HCT116 (cell line): ENCODE data around the gene ANAPC4. TPM values are rescaled to one million over a fixed set of nuclear protein-coding genes. Genes with fewer than 3 reads are reported as not detected.

Experiments used
- ATAC-seq: fragments of 200-7000 bp; cut with Tn5 transposase; 2 replicates; pipeline ENCODE4 v1.9.1; 2020; ENCODE audit warnings: mild to moderate bottlenecking, moderate library complexity
- BruUV-seq: library from RNA; stranded (reverse); fragments of 400-500 nt; replicated peaks from 2 replicates; lab custom pipeline; 2021; lab: Mats Ljungman, UMichigan
- CTCF ChIA-PET: fragments of 300-600 bp; sonication (Branson Sonifier 250); formaldehyde crosslinking; loops from one replicate; lab custom pipeline; 2021; ENCODE audit warnings: antibody characterized with exemption; lab: Charles Lee
- POLR2A ChIA-PET: fragments of 300-600, 350-600 bp; sonication (Branson Sonifier 250); formaldehyde crosslinking; loops from one replicate; lab custom pipeline; 2021; ENCODE audit warnings: antibody characterized with exemption; lab: Charles Lee
- RAD21 ChIA-PET, 2 experiments: fragments of 300-600 bp; sonication (Branson Sonifier 250); formaldehyde crosslinking; loops; one replicate each; lab custom pipeline; 2023; ENCODE audit warnings: low total read pairs in 2 of 2; ENCODE audit not compliant: uncharacterized antibody in 2 of 2, unreplicated experiment in 2 of 2, low non-redundant PET in 1 of 2; lab: Charles Lee
- DNase-seq: peaks from one replicate; pipeline ENCODE4 v3.0.0-alpha.2; 2010; ENCODE audit warnings: low read depth, low spot score
- H2AFZ ChIP-seq: fragments of 200-600 bp; shearing (Covaris generic), sonication (generic); 2 replicates; pipeline ENCODE4 v1.6.1; 2017; ENCODE audit warnings: low read depth, mixed run types, mixed read lengths, antibody characterized with exemption, low read length; ENCODE audit not compliant: poor library complexity, severe bottlenecking
- H3K27ac ChIP-seq: 2 replicates; pipeline ENCODE4 v1.5.1; 2012; ENCODE audit warnings: low read depth, low read length
- H3K27me3 ChIP-seq: fragments of 200-600 bp; sonication (generic); 2 replicates; pipeline ENCODE4 v1.6.1; 2016; ENCODE audit warnings: mixed run types, low read length, mixed read lengths; ENCODE audit not compliant: insufficient read depth
- H3K36me3 ChIP-seq, 2 experiments: fragments of 200-500 bp in 1 of 2; fragments of 200-600 bp in 1 of 2; sonication (Bioruptor generic) in 1 of 2; sonication (generic) in 1 of 2; 2 replicates each; pipeline versions ENCODE4 v1.5.1 to v1.6.1; 2014 to 2016; ENCODE audit warnings: low read length in 2 of 2, inconsistent platforms in 1 of 2, mixed read lengths in 1 of 2, mixed run types in 1 of 2; ENCODE audit not compliant: insufficient read depth in 2 of 2, control insufficient read depth in 1 of 2
- H3K4me1 ChIP-seq, 2 experiments: fragments of 200-600 bp in 1 of 2; sonication (generic) in 1 of 2; 2 replicates each; pipeline versions ENCODE4 v1.5.1 to v1.6.1; 2012 to 2017; ENCODE audit warnings: low read length in 2 of 2, inconsistent platforms in 1 of 2, mild to moderate bottlenecking in 1 of 2, mixed read lengths in 1 of 2, mixed run types in 1 of 2, moderate library complexity in 1 of 2; ENCODE audit not compliant: insufficient read depth in 2 of 2, control insufficient read depth in 1 of 2
- H3K4me2 ChIP-seq: fragments of 200-600 bp; sonication (generic); 2 replicates; pipeline ENCODE4 v1.6.1; 2017; ENCODE audit warnings: mixed run types, low read length, mixed read lengths
- H3K4me3 ChIP-seq, 2 experiments: fragments of 200-600 bp in 1 of 2; sonication (generic) in 1 of 2; replicated peaks in 1 of 2; 2 replicates each; pipeline ENCODE4 v1.5.1; 2011 to 2016; ENCODE audit warnings: low read length in 2 of 2, control low read depth in 1 of 2, low read depth in 1 of 2, mild to moderate bottlenecking in 1 of 2, mixed read lengths in 1 of 2, mixed run types in 1 of 2
- H3K79me2 ChIP-seq: fragments of 200-600 bp; sonication (generic); 2 replicates; pipeline ENCODE4 v1.6.1; 2017; ENCODE audit warnings: mild to moderate bottlenecking, mixed run types, low read length, moderate library complexity, mixed read lengths; ENCODE audit not compliant: insufficient read depth
- H3K9ac ChIP-seq: fragments of 200-600 bp; sonication (generic); 2 replicates; pipeline ENCODE4 v1.6.1; 2016; ENCODE audit warnings: low read length, mixed read lengths
- H3K9me2 ChIP-seq: fragments of 200-600 bp; sonication (generic), shearing (Covaris generic); 2 replicates; pipeline ENCODE4 v1.6.1; 2017; ENCODE audit warnings: mixed run types, mild to moderate bottlenecking, moderate library complexity; ENCODE audit not compliant: insufficient read depth
- H3K9me3 ChIP-seq, 2 experiments: fragments of 200-500 bp in 1 of 2; fragments of 200-600 bp in 1 of 2; sonication (Bioruptor generic) in 1 of 2; sonication (generic) in 1 of 2; 2 replicates each; pipeline ENCODE4 v1.6.1; 2014 to 2017; ENCODE audit warnings: low read length in 2 of 2, mixed read lengths in 2 of 2, inconsistent platforms in 1 of 2, low read depth in 1 of 2, mild to moderate bottlenecking in 1 of 2, mixed run types in 1 of 2, moderate library complexity in 1 of 2; ENCODE audit not compliant: control insufficient read depth in 1 of 2, insufficient read depth in 1 of 2
- H4K20me1 ChIP-seq: fragments of 200-600 bp; sonication (generic), shearing (Covaris generic); 2 replicates; pipeline ENCODE4 v1.6.1; 2017; ENCODE audit warnings: mixed run types, mild to moderate bottlenecking, moderate library complexity; ENCODE audit not compliant: insufficient read depth
- CEBPB ChIP-seq: IDR thresholded peaks from 2 replicates; pipeline ENCODE4 v1.6.1; 2012; ENCODE audit warnings: low read depth
- EZH2phosphoT487 ChIP-seq: fragments of 200-600 bp; IDR thresholded peaks from 2 replicates; pipeline ENCODE4 v1.6.1; 2018; ENCODE audit warnings: antibody characterized with exemption, borderline replicate concordance
- RAD21 ChIP-seq: IDR thresholded peaks from 2 replicates; pipeline ENCODE4 v1.6.1; 2012; ENCODE audit warnings: low read depth, mild to moderate bottlenecking
- SIN3A ChIP-seq: IDR thresholded peaks from 2 replicates; pipeline ENCODE4 v1.6.1; 2012; ENCODE audit warnings: low read depth
- SP1 ChIP-seq: IDR thresholded peaks from 2 replicates; pipeline ENCODE4 v1.6.1; 2012; ENCODE audit warnings: low read depth
- TCF7L2 ChIP-seq: IDR thresholded peaks from 2 replicates; pipeline ENCODE4 v1.7.0; 2011; ENCODE audit warnings: borderline replicate concordance, inconsistent platforms; ENCODE audit not compliant: insufficient read depth, insufficient read length; ENCODE audit errors: extremely low read depth
- ZFX ChIP-seq: fragments of 450-650 bp; IDR thresholded peaks from 2 replicates; pipeline ENCODE4 v1.6.1; 2017
- intact Hi-C: fragments of 100-400 bp; cut with micrococcal nuclease; formaldehyde crosslinking; loops from 2 replicates; pipeline ENCODE4 v1.10.0; 2022
- total RNA-seq: library from RNA; stranded (reverse); gene quantifications from one replicate; pipeline ENCODE4 v1.2.1, GENCODE V29; 2021; ENCODE audit not compliant: unreplicated experiment
- TF ChIP-seq, protein P1 (sequence below): IDR thresholded peaks from 2 replicates; pipeline ENCODE4 v1.6.1; 2012; ENCODE audit warnings: low read depth
- TF ChIP-seq, protein P2 (sequence below), 3 experiments: fragments of 200-600 bp in 1 of 3; sonication (generic) in 1 of 3; IDR thresholded peaks in 2 of 3; conservative IDR thresholded peaks in 1 of 3; 2 replicates each; pipeline ENCODE4 v1.5.1; 2012 to 2017; ENCODE audit warnings: low read depth in 2 of 3, low read length in 2 of 3, antibody characterized with exemption in 1 of 3, borderline replicate concordance in 1 of 3, control low read depth in 1 of 3, mild to moderate bottlenecking in 1 of 3, mixed read lengths in 1 of 3, mixed run types in 1 of 3, moderate library complexity in 1 of 3; ENCODE audit not compliant: insufficient read depth in 1 of 3
- TF ChIP-seq, protein P3 (sequence below): IDR thresholded peaks from 2 replicates; pipeline ENCODE4 v1.6.1; 2011; ENCODE audit warnings: mild to moderate bottlenecking, low read length, moderate library complexity; ENCODE audit not compliant: insufficient replicate concordance; ENCODE audit errors: extremely low read depth

ANAPC4 gene
- total RNA-seq, 1 experiment from 2014 or later, result 29.2 TPM

DNA sequence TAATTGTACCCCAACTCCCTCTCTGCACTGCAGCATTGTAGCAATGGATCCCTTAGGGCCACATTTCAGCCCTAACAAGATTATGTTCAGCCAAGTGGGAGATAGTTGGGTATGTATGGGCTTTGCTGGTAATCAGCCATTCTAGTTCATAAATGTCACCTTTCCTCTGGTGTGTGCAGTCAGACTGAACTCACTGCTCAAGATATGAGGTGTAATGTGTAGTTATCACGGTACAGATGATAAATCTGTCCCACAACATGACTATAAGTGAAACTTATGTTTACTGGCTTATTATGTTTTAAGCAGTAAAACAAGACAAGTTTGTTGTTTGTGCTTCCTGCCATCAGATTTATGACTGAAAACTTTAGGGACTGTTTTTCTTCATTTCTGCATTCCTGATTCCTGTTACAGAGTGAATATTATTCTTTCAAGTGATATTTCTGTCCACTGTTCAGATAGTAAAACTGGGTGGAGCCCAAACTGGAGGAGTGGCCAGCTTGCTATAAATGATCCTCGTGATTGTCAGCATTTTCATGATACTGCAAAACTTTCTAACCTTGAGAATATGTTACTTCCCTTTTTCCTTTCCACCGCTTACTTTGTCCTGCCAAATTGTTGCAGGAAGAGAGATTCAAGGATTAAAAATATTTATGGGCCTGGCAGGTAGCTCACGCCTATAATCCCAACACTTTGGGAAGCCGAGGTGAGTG lies 44.9 kb downstream of the ANAPC4 start:
- no peak overlapping the region for H3K4me3 ChIP-seq
- ChIA-PET POLR2A (no interaction called here), CTCF (interaction anchor here (1.3 kb wide), 1 partner anchor 18 kb away, joined by 4 read pairs; no protein-coding TSS in a partner anchor), RAD21 (no interaction called here)
- H3K9me3 ChIP-seq, result no peaks in the 10 kb centered on the region
- ATAC-seq (no peak), DNase-seq (no peak)
- H3K27ac ChIP-seq, result no peak overlapping the region
- BruUV-seq, result no TSS peak
- H3K27me3 ChIP-seq, result no peaks in the 10 kb centered on the region
- H3K79me2 ChIP-seq, result no peaks in the 10 kb centered on the region
- TF ChIP-seq SP1 (no peak), TCF7L2 (no peak), SIN3A (no peak), CEBPB (no peak), RAD21 (no peak), ZFX (no peak), EZH2phosphoT487 (no peak)
- TF ChIP-seq, protein P1, sequence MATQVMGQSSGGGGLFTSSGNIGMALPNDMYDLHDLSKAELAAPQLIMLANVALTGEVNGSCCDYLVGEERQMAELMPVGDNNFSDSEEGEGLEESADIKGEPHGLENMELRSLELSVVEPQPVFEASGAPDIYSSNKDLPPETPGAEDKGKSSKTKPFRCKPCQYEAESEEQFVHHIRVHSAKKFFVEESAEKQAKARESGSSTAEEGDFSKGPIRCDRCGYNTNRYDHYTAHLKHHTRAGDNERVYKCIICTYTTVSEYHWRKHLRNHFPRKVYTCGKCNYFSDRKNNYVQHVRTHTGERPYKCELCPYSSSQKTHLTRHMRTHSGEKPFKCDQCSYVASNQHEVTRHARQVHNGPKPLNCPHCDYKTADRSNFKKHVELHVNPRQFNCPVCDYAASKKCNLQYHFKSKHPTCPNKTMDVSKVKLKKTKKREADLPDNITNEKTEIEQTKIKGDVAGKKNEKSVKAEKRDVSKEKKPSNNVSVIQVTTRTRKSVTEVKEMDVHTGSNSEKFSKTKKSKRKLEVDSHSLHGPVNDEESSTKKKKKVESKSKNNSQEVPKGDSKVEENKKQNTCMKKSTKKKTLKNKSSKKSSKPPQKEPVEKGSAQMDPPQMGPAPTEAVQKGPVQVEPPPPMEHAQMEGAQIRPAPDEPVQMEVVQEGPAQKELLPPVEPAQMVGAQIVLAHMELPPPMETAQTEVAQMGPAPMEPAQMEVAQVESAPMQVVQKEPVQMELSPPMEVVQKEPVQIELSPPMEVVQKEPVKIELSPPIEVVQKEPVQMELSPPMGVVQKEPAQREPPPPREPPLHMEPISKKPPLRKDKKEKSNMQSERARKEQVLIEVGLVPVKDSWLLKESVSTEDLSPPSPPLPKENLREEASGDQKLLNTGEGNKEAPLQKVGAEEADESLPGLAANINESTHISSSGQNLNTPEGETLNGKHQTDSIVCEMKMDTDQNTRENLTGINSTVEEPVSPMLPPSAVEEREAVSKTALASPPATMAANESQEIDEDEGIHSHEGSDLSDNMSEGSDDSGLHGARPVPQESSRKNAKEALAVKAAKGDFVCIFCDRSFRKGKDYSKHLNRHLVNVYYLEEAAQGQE, result no peak
- TF ChIP-seq, protein P2, sequence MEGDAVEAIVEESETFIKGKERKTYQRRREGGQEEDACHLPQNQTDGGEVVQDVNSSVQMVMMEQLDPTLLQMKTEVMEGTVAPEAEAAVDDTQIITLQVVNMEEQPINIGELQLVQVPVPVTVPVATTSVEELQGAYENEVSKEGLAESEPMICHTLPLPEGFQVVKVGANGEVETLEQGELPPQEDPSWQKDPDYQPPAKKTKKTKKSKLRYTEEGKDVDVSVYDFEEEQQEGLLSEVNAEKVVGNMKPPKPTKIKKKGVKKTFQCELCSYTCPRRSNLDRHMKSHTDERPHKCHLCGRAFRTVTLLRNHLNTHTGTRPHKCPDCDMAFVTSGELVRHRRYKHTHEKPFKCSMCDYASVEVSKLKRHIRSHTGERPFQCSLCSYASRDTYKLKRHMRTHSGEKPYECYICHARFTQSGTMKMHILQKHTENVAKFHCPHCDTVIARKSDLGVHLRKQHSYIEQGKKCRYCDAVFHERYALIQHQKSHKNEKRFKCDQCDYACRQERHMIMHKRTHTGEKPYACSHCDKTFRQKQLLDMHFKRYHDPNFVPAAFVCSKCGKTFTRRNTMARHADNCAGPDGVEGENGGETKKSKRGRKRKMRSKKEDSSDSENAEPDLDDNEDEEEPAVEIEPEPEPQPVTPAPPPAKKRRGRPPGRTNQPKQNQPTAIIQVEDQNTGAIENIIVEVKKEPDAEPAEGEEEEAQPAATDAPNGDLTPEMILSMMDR (IDR thresholded peaks at IDR 0.05 in 2 of 3, conservative IDR thresholded peaks at IDR 0.05 in 1 of 3; ENCODE audit: borderline replicate concordance in 1 of 3, insufficient read depth in 1 of 3, low read depth in 2 of 3, low read length in 2 of 3), result no peak
- TF ChIP-seq, protein P3, sequence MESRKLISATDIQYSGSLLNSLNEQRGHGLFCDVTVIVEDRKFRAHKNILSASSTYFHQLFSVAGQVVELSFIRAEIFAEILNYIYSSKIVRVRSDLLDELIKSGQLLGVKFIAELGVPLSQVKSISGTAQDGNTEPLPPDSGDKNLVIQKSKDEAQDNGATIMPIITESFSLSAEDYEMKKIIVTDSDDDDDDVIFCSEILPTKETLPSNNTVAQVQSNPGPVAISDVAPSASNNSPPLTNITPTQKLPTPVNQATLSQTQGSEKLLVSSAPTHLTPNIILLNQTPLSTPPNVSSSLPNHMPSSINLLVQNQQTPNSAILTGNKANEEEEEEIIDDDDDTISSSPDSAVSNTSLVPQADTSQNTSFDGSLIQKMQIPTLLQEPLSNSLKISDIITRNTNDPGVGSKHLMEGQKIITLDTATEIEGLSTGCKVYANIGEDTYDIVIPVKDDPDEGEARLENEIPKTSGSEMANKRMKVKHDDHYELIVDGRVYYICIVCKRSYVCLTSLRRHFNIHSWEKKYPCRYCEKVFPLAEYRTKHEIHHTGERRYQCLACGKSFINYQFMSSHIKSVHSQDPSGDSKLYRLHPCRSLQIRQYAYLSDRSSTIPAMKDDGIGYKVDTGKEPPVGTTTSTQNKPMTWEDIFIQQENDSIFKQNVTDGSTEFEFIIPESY, result no peak
- no peak overlapping the region for H3K9ac ChIP-seq
- H4K20me1 ChIP-seq, result no peaks in the 10 kb centered on the region
- H2AFZ ChIP-seq, result no peak overlapping the region
- H3K4me2 ChIP-seq, result no peak overlapping the region
- H3K4me1 ChIP-seq, result no peaks in the 10 kb centered on the region
- intact Hi-C loops, result no loop called here
- no peaks in the 10 kb centered on the region for H3K9me2 ChIP-seq
- H3K36me3 ChIP-seq, result peaks cover 0 to 9% of the 10 kb centered on the region in 2 experiments; a peak in 1 of 4 replicates
